ENCODE data around the gene MUC13.

Gene MUC13

DNA sequence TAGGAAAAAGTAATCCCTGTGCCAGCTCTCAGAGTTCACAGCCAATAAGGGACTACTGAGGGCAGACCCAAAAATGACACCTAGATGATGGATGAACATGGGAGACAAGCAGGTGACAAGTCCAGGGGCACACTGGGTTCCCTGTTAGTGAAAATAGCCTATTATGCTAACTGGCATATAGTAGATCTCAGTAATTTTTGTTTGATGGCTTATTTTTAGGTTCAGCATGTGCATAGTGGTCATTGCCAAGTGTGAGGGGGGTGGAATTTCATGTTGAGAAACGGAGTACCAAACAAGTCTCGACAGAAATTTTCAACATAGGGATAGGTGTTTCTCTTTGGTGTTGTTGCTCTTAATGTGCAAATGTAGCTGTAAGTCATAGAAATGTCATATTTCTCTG lies 41.0 kb downstream of the MUC13 start:
- DNase-seq = no peak

- DNase-seq = no peak
Measured at GRCh38 chr3:124890573-124891190, 43.9 kb downstream of the MUC13 start.

GRCh38 chr3:124888482-124889441 lies 45.8 kb downstream of the MUC13 start:
- no peak for DNase-seq

- no peak for DNase-seq
Measured at GRCh38 chr3:124887932-124888298, 46.6 kb downstream of the MUC13 start.

DNA sequence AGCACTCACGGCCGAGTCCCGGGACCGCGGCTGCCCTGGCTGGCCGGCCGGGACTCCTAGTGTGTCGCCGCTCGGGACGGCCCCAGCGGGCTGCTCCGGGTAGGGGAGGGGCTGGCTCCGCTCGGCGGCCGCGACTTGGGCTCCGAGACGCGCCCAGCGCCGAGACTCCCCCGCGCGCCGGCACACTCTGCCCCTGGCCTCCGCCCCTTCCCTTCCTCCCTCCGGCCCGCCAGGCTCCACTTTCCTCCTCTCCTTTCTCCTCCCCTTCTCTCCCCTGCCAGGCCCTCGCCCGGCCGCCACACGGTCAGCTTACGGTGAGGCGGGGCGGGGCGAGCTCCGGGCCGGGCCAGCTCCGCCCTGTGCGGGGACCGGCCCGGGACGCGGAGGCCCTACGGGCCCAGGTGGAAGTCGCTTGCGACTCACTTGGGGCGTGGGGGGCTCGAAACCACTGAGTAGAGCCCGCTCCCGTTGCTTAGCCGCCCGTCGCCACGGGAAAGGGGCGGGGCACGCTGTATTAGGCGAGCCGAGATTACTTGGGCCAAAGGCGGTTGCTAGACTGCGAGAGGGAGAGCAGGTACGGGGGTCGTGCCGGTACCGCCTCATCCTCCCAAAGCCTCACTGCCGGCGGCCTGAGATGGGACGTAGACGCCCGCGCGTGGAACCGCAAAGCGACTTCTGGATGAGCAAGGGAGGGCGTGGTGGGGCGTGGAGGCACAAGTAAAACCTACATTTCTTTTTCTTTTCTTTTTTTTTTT lies 47.2 kb downstream of the MUC13 start, which contains the start of gene ITGB5:
TSS of gene ITGB5 (minus strand) at position 189 of the 755 bp plus-strand sequence. CDS start 365 bp downstream, outside the sequence.
- DNase-seq = no peak

DNA sequence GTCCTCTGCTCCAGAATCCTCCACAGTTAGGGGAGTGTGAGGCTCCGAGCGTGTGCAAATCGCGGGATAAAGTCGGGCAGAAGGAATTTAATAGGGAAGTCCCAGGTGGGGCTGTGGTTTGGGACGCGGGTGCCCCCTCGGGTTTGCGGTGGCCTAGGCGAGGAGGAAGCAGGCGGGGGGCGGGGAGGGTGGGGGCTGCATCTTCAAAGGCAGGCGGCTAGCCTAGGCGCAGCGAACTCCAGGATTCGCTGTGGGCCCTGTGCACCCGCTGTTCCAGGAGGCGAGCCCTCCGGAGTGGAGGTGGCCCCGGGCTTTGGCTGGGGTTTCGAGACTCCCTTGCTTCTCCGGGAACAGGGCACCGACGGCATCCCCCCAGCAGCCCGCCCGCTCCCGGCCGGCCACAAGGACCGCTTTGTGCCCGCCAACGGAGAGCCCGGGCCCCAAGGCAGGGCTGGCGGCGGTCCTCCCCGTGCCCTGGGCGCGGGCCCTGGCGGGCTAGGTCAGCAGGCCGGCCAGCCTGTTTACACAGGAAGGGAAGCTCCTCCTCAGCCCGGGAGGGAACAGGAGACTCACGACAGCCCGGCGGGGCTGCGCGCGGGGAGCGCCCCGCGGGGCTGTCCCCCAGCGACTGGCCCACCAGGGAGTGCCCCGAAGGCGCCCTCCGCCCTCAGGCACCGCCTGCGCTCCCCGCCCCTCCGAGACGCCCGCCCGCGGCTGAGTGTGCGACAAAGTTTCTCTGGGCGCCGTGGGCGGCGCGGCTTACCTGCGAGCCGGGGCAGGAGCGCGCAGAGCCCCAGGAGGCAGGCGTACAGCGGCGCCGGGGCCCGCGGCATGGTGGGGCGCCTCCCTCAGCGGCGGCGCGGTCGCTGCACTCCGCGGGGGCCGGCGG lies 48.1 kb downstream of the MUC13 start:
- no peak for DNase-seq

DNA sequence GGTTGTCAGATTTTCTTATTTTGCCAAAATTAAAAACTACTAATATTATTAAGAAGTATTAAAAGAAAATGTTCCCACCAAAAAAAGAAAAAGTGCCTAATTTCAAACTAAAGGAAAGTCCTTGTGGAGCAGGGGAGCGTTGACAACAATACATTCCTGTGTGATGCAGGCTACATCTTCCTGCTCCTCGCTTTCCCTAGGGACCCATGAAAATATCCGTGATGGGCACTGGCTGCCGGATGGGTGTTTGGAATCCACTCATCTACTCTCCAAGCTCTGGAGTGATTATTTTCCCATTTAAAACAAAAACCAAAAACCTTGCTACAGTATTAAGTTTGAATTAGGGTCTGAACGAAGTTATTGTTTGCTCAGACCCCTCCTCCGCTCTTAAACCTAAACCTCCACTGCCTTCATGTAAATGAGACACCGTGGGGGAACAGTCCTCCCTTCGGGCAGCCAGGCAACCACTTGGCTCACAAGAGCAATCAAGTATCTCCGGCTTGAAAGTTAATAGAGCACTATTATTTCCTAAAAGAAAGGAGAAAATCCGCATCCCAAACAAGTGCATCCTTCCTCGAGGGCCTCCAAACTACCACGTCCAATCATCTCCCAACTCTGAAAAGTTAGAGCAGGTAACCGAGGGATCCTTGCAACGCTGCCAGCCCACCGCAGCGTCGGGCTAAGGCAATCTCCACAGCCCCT lies 48.9 kb downstream of the MUC13 start:
- DNase-seq = no peak

- no peak for DNase-seq
Measured at GRCh38 chr3:124884474-124885101, 50.0 kb downstream of the MUC13 start.

- no peak for DNase-seq
Measured at GRCh38 chr3:124883766-124884473, 50.6 kb downstream of the MUC13 start.

GRCh38 chr3:124882816-124883747 lies 51.5 kb downstream of the MUC13 start:
- no peak for DNase-seq

- DNase-seq = no peak
Measured at GRCh38 chr3:124881976-124882697, 52.4 kb downstream of the MUC13 start.

- DNase-seq = no peak
Measured at GRCh38 chr3:124879337-124879680, 55.2 kb downstream of the MUC13 start.

DNA sequence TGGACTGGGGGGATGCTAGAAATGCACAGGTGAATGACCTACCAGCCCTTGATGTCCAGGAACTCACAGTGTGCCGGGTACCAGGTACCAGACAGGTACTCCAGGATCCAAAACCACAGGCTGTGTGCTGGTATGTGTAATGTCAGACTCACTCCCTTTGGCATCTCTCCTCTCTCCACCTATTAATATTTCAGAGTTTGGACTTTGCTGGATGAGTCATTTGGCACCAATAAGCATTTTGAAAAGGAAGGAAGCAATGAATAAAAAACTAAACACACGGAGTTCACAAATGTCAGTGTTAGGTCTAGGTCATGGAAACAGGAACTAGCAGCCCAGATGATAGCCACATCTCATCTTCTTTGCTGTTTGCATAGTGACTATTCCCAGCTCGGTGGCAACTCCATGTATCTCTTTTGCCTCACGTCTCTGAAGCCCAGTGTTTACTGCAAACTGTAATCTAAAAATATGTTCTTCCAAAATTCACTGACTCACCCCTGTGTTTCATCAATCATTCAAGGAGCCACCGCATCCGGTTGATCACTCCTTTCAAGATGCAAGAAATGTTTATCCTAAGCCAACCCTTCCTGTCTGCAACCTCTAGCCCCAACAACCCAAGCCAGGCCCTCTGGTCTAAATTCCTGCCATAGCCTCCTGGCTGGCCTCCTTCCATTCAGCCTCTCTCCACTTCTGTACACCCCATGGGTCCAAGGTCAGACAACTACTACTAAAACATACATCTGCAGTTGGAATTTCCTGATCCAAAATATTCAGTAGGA lies 55.8 kb downstream of the MUC13 start:
- no peak for DNase-seq

- no peak for DNase-seq
Measured at GRCh38 chr3:124877674-124878073, 56.9 kb downstream of the MUC13 start.

- DNase-seq = no peak
Measured at GRCh38 chr3:124876401-124876878, 58.1 kb downstream of the MUC13 start.

DNA sequence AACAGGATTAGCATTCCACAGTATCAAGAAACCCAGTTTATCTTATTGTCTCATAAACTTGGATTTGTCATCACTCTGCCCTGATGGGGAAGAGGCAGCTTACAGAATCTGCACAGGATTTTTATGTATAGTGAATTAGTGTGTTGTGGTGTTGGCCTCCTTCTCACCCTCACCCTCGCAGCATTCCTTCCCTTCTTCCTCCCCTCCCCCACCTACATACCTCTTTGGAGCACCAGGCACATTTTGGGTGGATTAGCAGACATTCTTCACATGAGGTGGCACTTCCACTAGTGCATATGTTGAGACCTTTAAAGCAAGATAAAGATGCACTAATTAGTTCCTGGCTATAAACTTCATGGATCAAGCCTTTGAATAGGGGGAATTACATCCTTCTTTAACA lies 61.3 kb downstream of the MUC13 start:
- DNase-seq = no peak

DNA sequence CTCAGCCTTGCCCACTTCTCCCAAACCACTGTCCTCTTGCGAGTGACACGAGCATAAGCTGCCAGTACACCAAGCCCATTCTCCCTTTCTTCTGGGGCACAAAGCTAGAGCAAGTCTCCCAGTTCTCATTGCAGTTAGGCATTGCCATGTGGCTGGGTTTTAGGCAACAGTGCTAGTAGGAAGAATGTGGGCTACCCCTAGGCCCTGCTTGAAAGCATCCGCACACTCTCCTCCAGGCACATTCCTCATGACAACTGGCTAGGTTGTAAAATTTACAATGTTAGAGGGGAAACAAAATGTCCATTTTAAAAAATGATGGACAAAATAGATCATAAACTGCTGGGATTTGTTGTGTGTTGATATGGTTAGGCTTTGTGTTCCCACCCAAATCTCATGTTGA lies 67.0 kb downstream of the MUC13 start:
- DNase-seq = no peak

DNA sequence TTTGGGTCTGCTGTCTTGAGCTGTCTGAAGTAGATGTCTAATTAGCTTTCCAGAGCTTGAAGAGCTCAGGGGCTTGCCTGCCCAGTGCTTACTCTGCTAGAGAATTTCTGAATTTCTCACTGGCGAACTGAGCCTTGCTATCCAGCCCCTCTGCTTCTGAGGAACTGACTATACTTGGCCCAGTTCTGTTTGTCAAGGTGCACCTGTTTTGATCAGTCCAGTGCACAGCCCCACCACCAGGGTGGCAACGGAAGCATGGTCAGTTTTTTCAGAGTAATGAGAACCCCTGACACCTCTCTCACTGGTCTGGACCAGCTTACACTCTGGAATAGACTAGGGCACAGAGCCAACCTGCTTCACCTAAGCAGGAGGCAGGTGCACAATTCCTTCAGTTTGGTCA lies 72.5 kb downstream of the MUC13 start:
- no peak for DNase-seq

Data from CD4-positive, alpha-beta T cell treated with Interleukin-17A for 1 hour (primary cell).